OCI-LY7 (cell line): ENCODE measurements around the gene PHF12.

ENCODE experiments used
- EZH2phosphoT487 ChIP-seq: fragments of 200-600 bp; sonication (generic); IDR thresholded peaks from 2 replicates; pipeline ENCODE4 v1.6.1; 2018; ENCODE audit warnings: low read depth, borderline replicate concordance, mild to moderate bottlenecking, mixed run types, antibody characterized with exemption, low read length, moderate library complexity, mixed read lengths
- TF ChIP-seq, protein P1 (sequence below): fragments of 200-600 bp; sonication (generic); conservative IDR thresholded peaks from 2 replicates; pipeline ENCODE4 v1.5.1; 2014; ENCODE audit warnings: mild to moderate bottlenecking, antibody characterized with exemption, low read length, moderate library complexity, mixed read lengths

DNA sequence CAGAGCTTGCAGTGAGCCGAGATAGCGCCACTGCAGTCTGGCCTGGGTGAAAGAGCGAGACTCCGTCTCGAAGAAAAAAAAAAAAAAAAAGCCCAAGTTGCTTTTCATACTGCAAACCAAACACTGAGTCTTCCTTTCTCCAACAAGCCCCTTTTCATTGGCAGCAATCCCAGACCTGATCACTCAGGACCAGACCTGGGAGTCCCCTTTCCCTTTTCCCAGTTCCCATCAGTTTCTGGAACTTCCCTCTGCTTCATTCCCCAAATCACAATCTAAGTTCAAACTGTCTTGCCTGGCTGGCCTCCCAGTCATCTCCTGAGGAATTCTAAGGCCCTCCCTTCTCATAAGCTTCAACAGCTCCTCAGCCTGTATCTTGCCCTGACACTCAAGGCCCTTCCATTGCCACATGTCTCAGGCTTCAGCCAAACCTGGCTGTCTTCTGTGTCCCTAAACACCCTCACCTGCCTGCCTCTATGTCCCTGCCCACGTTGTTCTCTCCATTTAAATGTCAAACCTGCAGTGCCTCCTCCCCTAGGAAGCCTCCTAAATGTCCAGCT lies 11.8 kb upstream of the PHF12 start:
- TF ChIP-seq, protein P1, sequence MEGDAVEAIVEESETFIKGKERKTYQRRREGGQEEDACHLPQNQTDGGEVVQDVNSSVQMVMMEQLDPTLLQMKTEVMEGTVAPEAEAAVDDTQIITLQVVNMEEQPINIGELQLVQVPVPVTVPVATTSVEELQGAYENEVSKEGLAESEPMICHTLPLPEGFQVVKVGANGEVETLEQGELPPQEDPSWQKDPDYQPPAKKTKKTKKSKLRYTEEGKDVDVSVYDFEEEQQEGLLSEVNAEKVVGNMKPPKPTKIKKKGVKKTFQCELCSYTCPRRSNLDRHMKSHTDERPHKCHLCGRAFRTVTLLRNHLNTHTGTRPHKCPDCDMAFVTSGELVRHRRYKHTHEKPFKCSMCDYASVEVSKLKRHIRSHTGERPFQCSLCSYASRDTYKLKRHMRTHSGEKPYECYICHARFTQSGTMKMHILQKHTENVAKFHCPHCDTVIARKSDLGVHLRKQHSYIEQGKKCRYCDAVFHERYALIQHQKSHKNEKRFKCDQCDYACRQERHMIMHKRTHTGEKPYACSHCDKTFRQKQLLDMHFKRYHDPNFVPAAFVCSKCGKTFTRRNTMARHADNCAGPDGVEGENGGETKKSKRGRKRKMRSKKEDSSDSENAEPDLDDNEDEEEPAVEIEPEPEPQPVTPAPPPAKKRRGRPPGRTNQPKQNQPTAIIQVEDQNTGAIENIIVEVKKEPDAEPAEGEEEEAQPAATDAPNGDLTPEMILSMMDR = no peak
- no peak for TF ChIP-seq EZH2phosphoT487
